ENCODE data around the gene ABCG1.

GRCh38 chr21:42278451-42279149 is 59.7 kb downstream of the ABCG1 start:
- TF ChIP-seq POLR2AphosphoS5 (IDR thresholded peaks at IDR 0.05) (no peak), POLR2A (IDR thresholded peaks at IDR 0.05; ENCODE audit: low read depth) (no peak), CTCF (IDR thresholded peaks at IDR 0.05) (no peak)

Measured in esophagus muscularis mucosa (tissue), 3 donors.